IPS DF 4.7 (cell line): ENCODE results near the gene VWC2L.

ENCODE experiments used
- DNase-seq: peaks from one replicate; pipeline ENCODE4 v3.0.0-alpha.2; 2013; ENCODE audit warnings: low spot score; ENCODE audit errors: extremely low read depth

The VWC2L gene

GRCh38 chr2:214533541-214533940, 122.7 kb downstream of the VWC2L start:
- DNase-seq: no peak

GRCh38 chr2:214536625-214537024, 125.8 kb downstream of the VWC2L start:
- DNase-seq: no peak

- DNase-seq: no peak
Observed at GRCh38 chr2:214537929-214538328, 127.1 kb downstream of the VWC2L start.

GRCh38 chr2:214542295-214542694, 131.4 kb downstream of the VWC2L start:
- no peak for DNase-seq

DNA sequence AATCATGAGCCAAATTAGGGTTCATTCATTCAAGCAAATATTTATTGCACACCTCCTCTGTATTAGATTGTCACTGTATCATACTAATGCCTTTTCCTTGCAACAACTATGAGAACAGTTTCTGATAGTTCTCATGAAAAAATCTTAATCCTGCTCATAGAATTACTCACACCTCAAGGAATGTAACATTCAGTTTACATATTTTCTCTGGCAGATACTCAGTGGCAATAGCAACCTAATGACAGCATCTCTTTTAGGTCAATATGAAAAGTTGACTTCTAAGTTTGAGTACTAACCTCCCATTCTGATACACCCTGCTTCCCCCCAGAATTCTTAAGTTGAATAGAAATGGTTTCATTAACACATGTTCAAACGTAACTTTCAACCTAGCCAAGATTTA, 132.0 kb downstream of the VWC2L start:
- DNase-seq: no peak

GRCh38 chr2:214543386-214543955, 132.6 kb downstream of the VWC2L start:
- no peak for DNase-seq

- DNase-seq: no peak
Observed at GRCh38 chr2:214545898-214546542, 135.2 kb downstream of the VWC2L start.

DNA sequence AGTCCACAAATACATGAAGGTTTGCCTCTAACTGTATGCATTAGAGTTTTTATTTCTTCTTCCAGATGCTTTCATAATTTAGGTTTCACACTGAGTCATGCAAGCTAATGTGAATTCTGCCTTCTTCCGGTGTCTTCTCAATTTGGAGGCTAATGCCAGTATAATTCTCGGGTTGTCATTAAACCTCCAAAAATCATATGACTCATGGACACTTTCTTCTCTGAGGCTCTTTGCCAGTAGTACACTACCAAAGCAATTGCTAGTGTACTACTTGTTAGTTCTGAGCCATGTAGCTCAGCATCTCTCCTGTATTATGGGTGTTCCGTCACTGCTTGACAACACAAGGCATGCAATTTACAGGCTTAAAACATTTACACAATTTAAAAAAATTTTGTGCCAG, 137.1 kb downstream of the VWC2L start:
- no peak for DNase-seq

DNA sequence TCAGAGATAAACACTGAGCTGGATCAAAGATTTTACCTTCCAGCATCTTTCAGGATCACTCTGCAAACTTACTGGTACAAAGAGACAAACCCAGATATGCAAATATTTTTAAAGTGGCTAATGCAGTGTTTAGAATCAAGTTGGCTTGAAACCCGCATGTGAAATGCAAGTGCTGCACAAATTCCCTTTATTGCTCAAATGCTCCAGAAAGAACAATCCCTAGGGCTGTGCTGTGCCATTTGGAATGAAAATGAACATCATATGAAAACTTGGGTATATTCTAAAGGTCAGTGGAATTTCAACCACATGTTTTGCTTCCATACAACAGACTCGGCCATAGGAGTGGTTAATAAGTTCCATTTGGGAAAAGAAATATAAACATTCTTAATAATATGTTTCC, 139.1 kb downstream of the VWC2L start:
- DNase-seq: no peak

DNA sequence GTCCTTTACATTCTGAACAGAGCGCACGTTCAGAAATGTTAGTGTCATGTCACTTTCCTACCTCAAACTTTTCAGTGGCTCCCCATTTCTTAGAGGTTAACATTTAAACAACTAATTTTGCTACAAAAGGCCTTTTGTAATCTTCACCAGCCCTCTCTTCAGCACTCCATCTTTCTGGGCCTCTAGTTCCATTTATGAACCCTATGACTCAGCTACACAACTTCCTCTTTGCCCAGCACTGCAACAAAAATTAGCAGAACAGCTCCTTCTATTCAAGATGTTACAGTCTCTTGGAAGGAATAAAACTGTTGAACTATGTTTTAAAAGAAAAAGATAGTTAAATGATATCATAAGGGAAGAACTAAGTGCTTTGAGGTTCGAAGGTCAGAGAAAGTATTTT, 139.9 kb downstream of the VWC2L start:
- no peak for DNase-seq

DNA sequence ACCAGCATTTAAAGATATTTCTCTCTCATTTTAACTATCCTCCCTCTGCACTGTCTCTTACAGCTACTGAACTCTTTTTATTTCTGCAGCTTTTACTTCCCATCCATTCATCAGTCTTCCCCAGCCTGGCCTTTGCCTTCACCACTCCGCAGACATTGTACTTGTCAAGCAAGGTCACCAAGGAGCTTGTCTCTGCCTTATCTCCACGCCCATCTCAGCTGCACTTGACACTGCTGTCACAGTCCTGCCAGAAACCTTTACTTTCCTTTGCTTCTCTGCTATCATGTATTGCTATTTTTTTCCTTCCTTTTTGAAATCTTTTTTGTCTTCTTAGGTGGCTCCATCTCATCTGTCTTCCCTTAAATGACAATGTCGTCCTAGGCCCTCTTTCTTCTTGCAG, 147.0 kb downstream of the VWC2L start:
- no peak for DNase-seq

GRCh38 chr2:214558341-214558740, 147.5 kb downstream of the VWC2L start:
- DNase-seq: no peak

GRCh38 chr2:214560176-214560575, 149.3 kb downstream of the VWC2L start:
- no peak for DNase-seq

GRCh38 chr2:214560618-214561190, 149.8 kb downstream of the VWC2L start:
- no peak for DNase-seq

GRCh38 chr2:214565246-214565645, 154.4 kb downstream of the VWC2L start:
- no peak for DNase-seq

GRCh38 chr2:214566457-214566856, 155.6 kb downstream of the VWC2L start:
- no peak for DNase-seq

GRCh38 chr2:214569419-214570035, 158.7 kb downstream of the VWC2L start:
- DNase-seq: no peak

DNA sequence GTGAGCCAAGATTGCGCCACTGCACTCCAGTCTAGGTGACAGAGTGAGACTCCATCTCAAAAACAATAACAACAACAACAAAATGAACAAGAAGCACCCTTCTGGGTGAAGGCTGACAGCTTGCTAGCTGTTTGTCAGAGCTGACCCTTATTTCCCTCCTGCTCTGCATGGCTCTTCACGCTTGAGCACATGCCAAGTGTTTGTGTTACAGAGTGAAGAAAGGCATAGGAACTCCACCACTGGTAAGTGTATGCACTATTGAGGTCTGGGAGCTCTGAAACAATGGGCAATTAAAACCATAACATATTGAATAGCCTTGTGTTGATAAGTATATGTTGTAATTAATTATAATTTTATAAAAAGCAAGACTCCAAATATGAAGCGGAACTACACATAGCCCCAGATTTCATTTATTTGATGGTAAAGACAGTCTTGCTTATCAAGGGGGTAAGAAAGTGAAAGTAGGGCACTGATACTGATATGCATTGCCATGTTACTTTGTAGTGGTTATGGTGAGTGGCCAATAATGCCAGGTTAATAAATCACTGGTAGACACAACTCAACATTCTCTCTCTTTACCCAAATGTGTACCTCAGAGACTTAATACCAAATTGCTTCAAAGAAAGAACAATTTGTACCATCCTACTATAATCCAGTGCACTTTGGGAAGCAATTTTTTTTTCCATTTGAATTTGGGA, 163.4 kb downstream of the VWC2L start:
- no peak for DNase-seq

GRCh38 chr2:214575030-214575429, 164.2 kb downstream of the VWC2L start:
- no peak for DNase-seq

- no peak for DNase-seq
Observed at GRCh38 chr2:214575465-214575864, 164.6 kb downstream of the VWC2L start.

- DNase-seq: no peak
Observed at GRCh38 chr2:214577769-214578168, 166.9 kb downstream of the VWC2L start.

DNA sequence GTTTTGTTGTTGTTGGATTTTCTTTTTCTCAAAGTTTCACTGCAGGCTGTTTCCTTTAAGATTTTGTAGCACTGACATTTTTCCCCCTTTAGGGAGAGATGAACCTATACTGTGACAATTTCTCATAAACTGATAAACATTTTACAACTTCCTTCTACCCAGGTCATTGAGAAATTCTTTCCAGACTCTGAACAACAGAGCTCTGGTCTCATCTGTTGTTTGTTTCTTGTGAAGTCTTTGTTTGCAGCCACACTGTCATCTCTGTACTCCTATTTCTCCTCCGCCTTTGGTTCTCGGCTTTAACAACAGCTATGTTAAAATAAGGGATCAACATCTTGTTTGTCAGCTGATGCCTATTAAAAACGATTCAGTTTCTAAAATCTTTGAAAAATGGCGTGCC, 167.6 kb downstream of the VWC2L start:
- no peak for DNase-seq
